GM21381 (cell line): ENCODE data around the gene MRPL3.
A peak's percentile ranks its signal among the peaks of the same experiment; 100 is the strongest.
"Not testable (repeated sequence)": the region's sequence is repeated elsewhere in the genome, so short reads cannot be mapped to it uniquely, and the experiment has no call there.

Experiments
- ATAC-seq: cut with Tn5 transposase; IDR thresholded peaks from one replicate; pipeline ENCODE4 v1.9.1; 2021; ENCODE audit warnings: mild to moderate bottlenecking, moderate library complexity; ENCODE audit not compliant: unreplicated experiment

Gene MRPL3

DNA sequence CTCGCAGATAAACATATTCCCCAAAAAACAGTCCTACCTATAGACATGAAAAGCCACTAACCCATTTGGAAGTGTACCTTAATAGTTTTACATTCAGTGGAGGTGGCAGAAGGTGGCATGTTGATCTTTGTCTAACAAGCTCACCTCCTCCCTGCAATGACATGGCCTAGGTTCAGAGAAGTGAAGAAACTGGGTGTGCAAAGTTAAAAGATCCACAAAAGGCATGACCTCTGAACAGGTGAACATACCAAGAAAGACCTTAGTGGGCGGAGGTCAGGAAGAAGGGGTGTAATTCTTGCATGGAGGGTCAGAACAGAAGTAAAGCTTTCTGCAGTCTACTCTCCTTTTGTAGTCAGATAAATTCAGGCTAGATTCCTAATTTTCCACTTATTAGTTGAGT, 822 bp downstream of the MRPL3 start:
- ATAC-seq: peak; percentile 7

- no peak for ATAC-seq
Observed at GRCh38 chr3:131494706-131495105, 8.1 kb downstream of the MRPL3 start.

GRCh38 chr3:131491775-131492174, 11.0 kb downstream of the MRPL3 start:
- ATAC-seq: no peak

GRCh38 chr3:131491084-131491483, 11.7 kb downstream of the MRPL3 start:
- no peak for ATAC-seq

GRCh38 chr3:131486545-131486944, 16.2 kb downstream of the MRPL3 start:
- not testable (repeated sequence) for ATAC-seq

- ATAC-seq: no peak
Observed at GRCh38 chr3:131485119-131485518, 17.7 kb downstream of the MRPL3 start.

DNA sequence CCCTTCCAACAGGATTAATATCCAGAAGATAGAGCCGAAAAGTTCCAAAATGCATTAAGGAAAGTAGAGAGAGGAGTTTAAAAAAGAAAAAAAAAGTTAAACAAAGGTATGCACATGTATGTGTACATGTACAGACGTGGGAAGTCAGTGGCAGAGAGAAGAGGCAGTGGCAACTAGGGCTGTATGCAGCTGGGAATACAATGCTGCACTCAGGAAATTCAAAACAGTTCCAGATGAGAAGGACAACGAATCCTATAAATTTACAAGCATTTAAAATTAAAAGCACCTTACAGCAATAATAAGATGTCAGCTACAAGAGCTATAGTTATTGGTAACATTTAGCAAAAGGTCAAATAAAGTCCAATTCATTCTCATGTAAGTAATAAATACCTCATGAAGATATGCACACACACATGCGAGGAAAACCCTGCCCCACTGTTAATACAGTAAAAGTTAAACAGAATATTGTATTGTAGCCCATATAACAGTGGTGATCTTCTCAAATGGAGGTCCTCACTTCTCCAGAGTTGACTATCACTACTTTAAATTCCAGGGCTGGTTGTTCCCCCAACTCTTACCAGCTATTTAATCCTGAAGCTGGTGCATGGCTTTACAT, 18.2 kb downstream of the MRPL3 start:
- no peak for ATAC-seq

GRCh38 chr3:131480116-131480515, 22.7 kb downstream of the MRPL3 start:
- no peak for ATAC-seq

DNA sequence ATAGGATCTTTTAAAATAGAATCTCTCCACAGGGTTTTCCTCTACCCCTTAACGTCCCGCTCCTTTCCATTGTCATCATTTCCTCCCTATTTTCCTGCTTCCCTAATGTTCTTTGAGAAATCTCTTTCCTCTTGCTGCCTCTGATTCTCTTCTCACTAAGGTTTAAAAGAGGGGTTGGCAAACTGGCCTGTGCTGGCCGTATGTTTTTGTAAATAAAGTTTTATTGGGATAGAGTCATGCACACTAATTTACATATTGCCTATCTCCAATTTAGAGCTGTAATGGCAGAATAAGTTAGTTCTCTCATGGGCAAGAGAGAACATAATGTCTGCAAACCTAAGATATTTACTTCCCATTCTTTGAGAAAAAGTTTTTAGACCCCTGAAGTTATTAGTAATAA, 25.0 kb downstream of the MRPL3 start:
- ATAC-seq: no peak

- no peak for ATAC-seq
Observed at GRCh38 chr3:131474115-131474514, 28.7 kb downstream of the MRPL3 start.

DNA sequence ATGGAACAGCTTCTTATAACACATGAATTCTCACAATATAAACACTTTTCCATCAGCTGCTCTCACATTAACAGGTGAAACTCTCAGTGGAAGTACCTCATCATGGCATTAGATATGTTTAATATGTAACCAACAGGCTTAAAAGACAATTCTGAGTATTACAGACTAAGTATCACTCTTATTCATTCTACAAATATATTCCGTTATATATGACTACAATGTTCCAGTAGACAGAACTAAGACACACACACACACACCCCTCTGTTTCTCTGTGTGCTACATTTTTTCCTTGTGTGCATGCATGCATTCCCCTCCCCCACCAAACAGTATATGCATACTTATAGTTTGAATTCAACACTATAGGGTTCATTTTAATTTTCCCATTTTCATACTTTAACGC, 32.4 kb downstream of the MRPL3 start:
- ATAC-seq: no peak

DNA sequence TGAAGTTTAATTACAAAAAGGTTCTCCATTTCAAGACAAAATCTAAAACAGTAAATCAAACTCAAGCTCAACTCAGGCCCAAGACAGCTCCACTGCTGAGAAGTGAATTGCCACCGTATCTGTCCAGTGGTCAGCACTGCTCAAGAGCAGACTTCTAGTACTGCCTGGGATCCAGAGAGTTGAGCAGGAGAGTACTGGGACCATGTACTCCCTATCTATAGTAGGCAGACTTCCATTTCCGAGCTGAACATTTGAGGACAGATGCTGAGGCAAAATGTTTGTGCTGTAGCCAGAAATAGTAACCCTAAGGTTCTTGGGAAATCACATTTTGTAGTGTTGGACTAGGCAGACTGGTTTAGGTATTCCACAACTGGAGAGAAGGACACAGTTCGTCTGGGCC, 44.1 kb downstream of the MRPL3 start:
- no peak for ATAC-seq

GRCh38 chr3:131457220-131457619, 45.6 kb downstream of the MRPL3 start:
- ATAC-seq: no peak

GRCh38 chr3:131454501-131454900, 48.3 kb downstream of the MRPL3 start:
- no peak for ATAC-seq

DNA sequence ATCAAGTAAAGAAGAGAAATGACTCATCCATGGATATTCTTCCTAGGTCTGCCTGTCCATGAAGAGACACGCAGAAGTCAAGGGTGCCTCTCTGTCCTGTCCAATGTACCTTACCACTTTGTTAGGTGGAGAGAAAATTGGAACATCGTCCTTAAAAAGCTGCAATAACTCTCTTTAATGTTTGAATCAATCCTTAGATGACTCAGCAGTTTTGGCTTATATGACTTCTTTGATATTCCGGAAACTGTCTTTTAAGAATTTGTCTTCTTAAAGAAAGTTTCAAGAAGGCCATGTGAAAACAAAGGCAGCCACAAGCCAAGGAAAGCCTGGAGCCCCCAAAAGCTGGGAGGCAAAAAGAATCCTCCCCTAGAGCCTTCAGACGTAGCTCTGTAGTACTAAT, 49.2 kb downstream of the MRPL3 start:
- no peak for ATAC-seq

- ATAC-seq: no peak
Observed at GRCh38 chr3:131447349-131447748, 55.4 kb downstream of the MRPL3 start.

- ATAC-seq: no peak
Observed at GRCh38 chr3:131444180-131444579, 58.6 kb downstream of the MRPL3 start.

- ATAC-seq: no peak
Observed at GRCh38 chr3:131439084-131439483, 63.7 kb downstream of the MRPL3 start.

GRCh38 chr3:131435000-131435399, 67.8 kb downstream of the MRPL3 start:
- ATAC-seq: no peak

DNA sequence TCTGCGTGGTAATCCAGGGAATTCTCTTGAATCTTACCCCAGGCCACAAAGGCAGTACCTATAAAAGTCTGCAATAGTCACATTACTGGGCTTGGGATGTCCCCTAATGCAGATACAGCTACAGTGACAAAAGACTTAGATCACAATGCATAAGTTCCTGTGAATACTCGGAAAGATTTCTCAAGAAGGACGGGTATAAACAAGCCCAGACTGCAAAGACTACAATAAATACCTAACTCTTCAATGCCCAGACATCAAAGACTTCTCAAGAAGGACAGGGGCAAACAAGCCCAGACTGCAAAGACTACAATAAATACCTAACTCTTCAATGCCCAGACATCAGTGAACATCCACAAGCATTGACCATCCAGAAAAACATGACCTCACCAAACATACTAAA, 70.3 kb downstream of the MRPL3 start:
- ATAC-seq: no peak

GRCh38 chr3:131431754-131432153, 71.0 kb downstream of the MRPL3 start:
- ATAC-seq: no peak

GRCh38 chr3:131427226-131427625, 75.5 kb downstream of the MRPL3 start:
- ATAC-seq: no peak

GRCh38 chr3:131421957-131422498, 80.7 kb downstream of the MRPL3 start:
- ATAC-seq: no peak
